DOHH2 (cell line): ENCODE measurements around the gene CPLX3.

Source experiments
- H3F3A ChIP-seq: fragments of 200-600 bp; sonication (generic), shearing (Covaris generic); 2 replicates; pipeline ENCODE4 v1.6.0; 2016; ENCODE audit warnings: antibody characterized with exemption, mild to moderate bottlenecking; ENCODE audit not compliant: control insufficient read depth, insufficient read depth
- H3K27ac ChIP-seq: fragments of 200-600 bp; sonication (generic); 2 replicates; pipeline ENCODE4 v1.5.1; 2014; ENCODE audit warnings: low read depth, mild to moderate bottlenecking, low read length, moderate library complexity
- H3K27me3 ChIP-seq: fragments of 200-600 bp; sonication (generic); 2 replicates; pipeline ENCODE4 v1.6.1; 2014; ENCODE audit warnings: mild to moderate bottlenecking, low read length, mixed read lengths; ENCODE audit not compliant: control insufficient read depth
- H3K36me3 ChIP-seq: fragments of 200-600 bp; sonication (generic); 2 replicates; pipeline ENCODE4 v1.6.1; 2014; ENCODE audit warnings: mild to moderate bottlenecking, low read length, moderate library complexity, mixed read lengths; ENCODE audit not compliant: control insufficient read depth
- H3K4me1 ChIP-seq: fragments of 200-600 bp; sonication (generic); 2 replicates; pipeline ENCODE4 v1.6.1; 2014; ENCODE audit warnings: mild to moderate bottlenecking, low read length, mixed read lengths; ENCODE audit not compliant: control insufficient read depth
- H3K4me2 ChIP-seq: fragments of 200-600 bp; sonication (generic); 2 replicates; pipeline ENCODE4 v1.6.0; 2014; ENCODE audit warnings: mild to moderate bottlenecking, low read length, moderate library complexity
- H3K4me3 ChIP-seq: fragments of 200-600 bp; sonication (generic); 2 replicates; pipeline ENCODE4 v1.5.1; 2014; ENCODE audit warnings: mild to moderate bottlenecking, low read length, mixed read lengths
- H3K79me2 ChIP-seq: fragments of 200-600 bp; sonication (generic); 2 replicates; pipeline ENCODE4 v1.6.1; 2014; ENCODE audit warnings: mild to moderate bottlenecking, low read length, mixed read lengths; ENCODE audit not compliant: control insufficient read depth
- H3K9me2 ChIP-seq: fragments of 200-600 bp; sonication (generic); replicated peaks from 2 replicates; pipeline ENCODE4 v1.6.1; 2014; ENCODE audit warnings: mild to moderate bottlenecking, low read length, mixed read lengths; ENCODE audit not compliant: control insufficient read depth
- H3K9me3 ChIP-seq: fragments of 200-600 bp; sonication (generic); 2 replicates; pipeline ENCODE4 v1.6.1; 2014; ENCODE audit warnings: antibody characterized with exemption, low read length, mixed read lengths; ENCODE audit not compliant: control insufficient read depth, insufficient read depth
- H4K20me1 ChIP-seq: fragments of 200-600 bp; sonication (generic); 2 replicates; pipeline ENCODE4 v1.6.0; 2014; ENCODE audit warnings: low read depth, mild to moderate bottlenecking, antibody characterized with exemption, low read length, moderate library complexity; ENCODE audit not compliant: control insufficient read depth, insufficient read depth
- EZH2phosphoT487 ChIP-seq: fragments of 200-600 bp; sonication (generic); IDR thresholded peaks from 2 replicates; pipeline ENCODE4 v1.6.1; 2017; ENCODE audit warnings: borderline replicate concordance, mild to moderate bottlenecking, antibody characterized with exemption, low read length, moderate library complexity, mixed read lengths
- TF ChIP-seq, protein P1 (sequence below): fragments of 200-600 bp; sonication (generic); IDR thresholded peaks from one replicate; pipeline ENCODE4 v1.5.1; 2014; ENCODE audit warnings: antibody characterized with exemption, mild to moderate bottlenecking, low read depth, low read length; ENCODE audit not compliant: poor library complexity, severe bottlenecking

CPLX3 gene

DNA sequence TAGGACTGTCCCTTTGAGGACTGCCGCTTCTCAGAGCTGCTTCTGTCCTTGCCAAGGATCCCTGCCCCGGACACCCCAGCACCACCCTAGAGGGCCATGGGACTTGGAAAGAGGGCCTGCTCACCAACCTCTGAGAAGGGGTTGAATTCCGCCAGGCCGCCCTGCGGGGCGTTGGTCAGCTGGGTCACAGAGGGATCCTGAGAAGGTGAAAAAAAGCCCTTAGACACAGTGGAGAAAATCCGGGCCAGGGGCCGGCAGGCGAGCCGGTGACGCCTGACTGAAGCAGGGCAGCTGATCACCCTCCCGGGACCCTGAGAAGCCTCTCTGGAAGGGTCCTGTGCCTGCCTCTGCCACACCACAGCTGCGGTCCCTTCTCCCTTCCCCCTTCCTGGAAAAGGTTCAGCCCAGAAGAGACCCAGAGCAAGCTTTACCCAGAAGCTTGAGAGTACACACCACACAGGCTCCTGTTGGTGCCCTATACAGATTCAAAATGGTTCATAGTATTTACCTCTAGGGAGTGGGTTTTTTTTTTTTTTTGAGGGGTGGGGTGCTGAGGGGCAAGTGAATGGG lies 28.1 kb downstream of the CPLX3 start:
- TF ChIP-seq, protein P1, sequence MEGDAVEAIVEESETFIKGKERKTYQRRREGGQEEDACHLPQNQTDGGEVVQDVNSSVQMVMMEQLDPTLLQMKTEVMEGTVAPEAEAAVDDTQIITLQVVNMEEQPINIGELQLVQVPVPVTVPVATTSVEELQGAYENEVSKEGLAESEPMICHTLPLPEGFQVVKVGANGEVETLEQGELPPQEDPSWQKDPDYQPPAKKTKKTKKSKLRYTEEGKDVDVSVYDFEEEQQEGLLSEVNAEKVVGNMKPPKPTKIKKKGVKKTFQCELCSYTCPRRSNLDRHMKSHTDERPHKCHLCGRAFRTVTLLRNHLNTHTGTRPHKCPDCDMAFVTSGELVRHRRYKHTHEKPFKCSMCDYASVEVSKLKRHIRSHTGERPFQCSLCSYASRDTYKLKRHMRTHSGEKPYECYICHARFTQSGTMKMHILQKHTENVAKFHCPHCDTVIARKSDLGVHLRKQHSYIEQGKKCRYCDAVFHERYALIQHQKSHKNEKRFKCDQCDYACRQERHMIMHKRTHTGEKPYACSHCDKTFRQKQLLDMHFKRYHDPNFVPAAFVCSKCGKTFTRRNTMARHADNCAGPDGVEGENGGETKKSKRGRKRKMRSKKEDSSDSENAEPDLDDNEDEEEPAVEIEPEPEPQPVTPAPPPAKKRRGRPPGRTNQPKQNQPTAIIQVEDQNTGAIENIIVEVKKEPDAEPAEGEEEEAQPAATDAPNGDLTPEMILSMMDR, result no peak
- no peak for TF ChIP-seq EZH2phosphoT487
- Histone ChIP-seq H3K4me3 (no peak overlapping the region), H3K9me3 (no peaks in the 10 kb centered on the region), H3K79me2 (peaks cover 28% of the 10 kb centered on the region), H4K20me1 (0 out of 2 replicates have a peak, but pooled peaks cover under 1% of the 10 kb centered on the region), H3K36me3 (peaks cover 54% of the 10 kb centered on the region), H3K4me1 (peaks cover 31% of the 10 kb centered on the region), H3F3A (no peaks in the 10 kb centered on the region), H3K9me2 (no peaks in the 10 kb centered on the region), H3K4me2 (no peak overlapping the region), H3K27ac (no peak overlapping the region), H3K27me3 (no peaks in the 10 kb centered on the region)

DNA sequence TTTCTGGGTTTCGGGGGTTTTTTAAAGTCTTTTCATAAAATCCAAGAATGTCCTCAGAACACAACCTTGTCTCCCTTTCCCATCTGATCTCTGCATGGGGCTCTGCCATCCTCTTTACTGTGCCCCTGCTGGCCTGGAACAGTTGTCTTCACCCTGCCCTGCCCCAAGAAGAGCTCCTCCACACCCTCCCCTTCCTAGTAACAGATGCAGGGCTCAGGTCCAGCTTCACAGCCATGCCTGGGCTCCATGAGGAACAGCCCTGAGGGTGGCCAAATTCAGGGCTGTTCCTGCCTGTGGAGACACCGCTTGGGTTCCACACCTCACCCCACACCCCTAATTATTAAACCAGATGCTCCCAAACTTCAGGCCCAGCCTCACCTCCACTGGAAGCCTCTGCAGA lies 29.4 kb downstream of the CPLX3 start:
- no peaks in the 10 kb centered on the region for H3K9me3 ChIP-seq
- no peaks in the 10 kb centered on the region for H3K9me2 ChIP-seq
- H3K36me3 ChIP-seq, result peaks cover 40% of the 10 kb centered on the region
- no peak overlapping the region for H3K4me3 ChIP-seq
- peaks cover 35% of the 10 kb centered on the region for H3K79me2 ChIP-seq
- no peaks in the 10 kb centered on the region for H3F3A ChIP-seq
- 0 out of 2 replicates have a peak, but pooled peaks cover 2% of the 10 kb centered on the region for H4K20me1 ChIP-seq
- no peak overlapping the region for H3K27ac ChIP-seq
- H3K4me2 ChIP-seq, result no peak overlapping the region
- H3K4me1 ChIP-seq, result peaks cover 38% of the 10 kb centered on the region
- TF ChIP-seq, protein P1, result no peak
- TF ChIP-seq EZH2phosphoT487, result no peak
- no peaks in the 10 kb centered on the region for H3K27me3 ChIP-seq

- Histone ChIP-seq H3K36me3 (peaks cover 34% of the 10 kb centered on the region), H3K4me1 (peaks cover 38% of the 10 kb centered on the region), H3K4me2 (no peak overlapping the region), H3F3A (no peaks in the 10 kb centered on the region), H3K9me3 (no peaks in the 10 kb centered on the region), H3K27ac (no peak overlapping the region), H4K20me1 (0 out of 2 replicates have a peak, but pooled peaks cover 2% of the 10 kb centered on the region), H3K4me3 (no peak overlapping the region), H3K27me3 (no peaks in the 10 kb centered on the region), H3K9me2 (no peaks in the 10 kb centered on the region), H3K79me2 (peaks cover 40% of the 10 kb centered on the region)
- TF ChIP-seq, protein P1, result no peak
- TF ChIP-seq EZH2phosphoT487, result no peak
Observed at GRCh38 chr15:74856537-74856936, 30.1 kb downstream of the CPLX3 start.
